SK-N-SH treated with all-trans-retinoic acid at 6 μM for 48 hours (cell line): ENCODE results near the gene CHCHD1.

Experiments
- ATAC-seq: fragments of 200-7000 bp; cut with Tn5 transposase; 3 replicates; pipeline ENCODE4 v1.9.1; 2020; ENCODE audit warnings: mild to moderate bottlenecking, moderate library complexity
- ARNTL ChIP-seq: fragments of 450-650 bp; formaldehyde crosslinking; IDR thresholded peaks from 2 replicates; pipeline ENCODE4 v1.5.0; 2020; ENCODE audit warnings: low read depth, mild to moderate bottlenecking, moderate library complexity, borderline replicate concordance
- CREB5 ChIP-seq: fragments of 250-450 bp; sonication (Bioruptor Pico); IDR thresholded peaks from 2 replicates; pipeline ENCODE4 v1.5.1; 2020; ENCODE audit warnings: low read depth, mild to moderate bottlenecking, moderate library complexity
- CSDC2 ChIP-seq: fragments of 250-450 bp; sonication (Bioruptor Pico); IDR thresholded peaks from 2 replicates; pipeline ENCODE4 v1.5.0; 2020; ENCODE audit warnings: mild to moderate bottlenecking, moderate library complexity
- CSRNP3 ChIP-seq: fragments of 250-450 bp; sonication (Bioruptor Pico); IDR thresholded peaks from 2 replicates; pipeline ENCODE4 v1.5.1; 2021; ENCODE audit warnings: mild to moderate bottlenecking, moderate library complexity
- ESRRG ChIP-seq: fragments of 250-450 bp; sonication (Bioruptor Pico); IDR thresholded peaks from 2 replicates; pipeline ENCODE4 v1.6.1; 2021; ENCODE audit warnings: mild to moderate bottlenecking
- GLIS3 ChIP-seq: fragments of 250-450 bp; sonication (Bioruptor Pico); IDR thresholded peaks from 2 replicates; pipeline ENCODE4 v1.5.0; 2020; ENCODE audit warnings: mild to moderate bottlenecking, moderate library complexity
- ISL1 ChIP-seq: fragments of 250-450 bp; sonication (Bioruptor Pico); IDR thresholded peaks from 2 replicates; pipeline ENCODE4 v2.1.2; 2022; ENCODE audit warnings: mild to moderate bottlenecking, moderate library complexity
- OSR1 ChIP-seq: fragments of 250-450 bp; sonication (Bioruptor Pico); IDR thresholded peaks from 2 replicates; pipeline ENCODE4 v1.8.0; 2022; ENCODE audit warnings: moderate library complexity, mild to moderate bottlenecking, inconsistent platforms
- PATZ1 ChIP-seq: fragments of 250-450 bp; sonication (Bioruptor Pico); IDR thresholded peaks from 2 replicates; pipeline ENCODE4 v1.8.0; 2020; ENCODE audit warnings: mild to moderate bottlenecking, moderate library complexity, borderline replicate concordance
- POU6F1 ChIP-seq: fragments of 250-450 bp; sonication (Bioruptor Pico); IDR thresholded peaks from 2 replicates; pipeline ENCODE4 v1.8.0; 2021; ENCODE audit warnings: low read depth, mild to moderate bottlenecking, moderate library complexity, borderline replicate concordance
- PPARA ChIP-seq: fragments of 250-450 bp; sonication (Bioruptor Pico); IDR thresholded peaks from 2 replicates; pipeline ENCODE4 v1.5.0; 2020; ENCODE audit warnings: mild to moderate bottlenecking, borderline replicate concordance
- RARB ChIP-seq: fragments of 250-450 bp; sonication (Bioruptor Pico); IDR thresholded peaks from 2 replicates; pipeline ENCODE4 v1.8.0; 2021; ENCODE audit warnings: mild to moderate bottlenecking, moderate library complexity
- SNAI2 ChIP-seq: fragments of 250-450 bp; sonication (Bioruptor Pico); IDR thresholded peaks from 2 replicates; pipeline ENCODE4 v1.5.0; 2020; ENCODE audit warnings: mild to moderate bottlenecking, moderate library complexity
- TCF4 ChIP-seq: fragments of 250-450 bp; sonication (Bioruptor Pico); IDR thresholded peaks from 2 replicates; pipeline ENCODE4 v1.8.0; 2021; ENCODE audit warnings: mild to moderate bottlenecking, moderate library complexity, borderline replicate concordance
- TOX ChIP-seq: fragments of 250-450 bp; sonication (Bioruptor Pico); IDR thresholded peaks from 2 replicates; pipeline ENCODE4 v1.8.0; 2021; ENCODE audit warnings: mild to moderate bottlenecking, moderate library complexity, borderline replicate concordance
- ZC3H10 ChIP-seq: fragments of 250-450 bp; sonication (Bioruptor Pico); IDR thresholded peaks from 2 replicates; pipeline ENCODE4 v1.5.1; 2021; ENCODE audit warnings: mild to moderate bottlenecking, moderate library complexity
- ZFP3 ChIP-seq: fragments of 250-450 bp; sonication (Bioruptor Pico); IDR thresholded peaks from 2 replicates; pipeline ENCODE4 v1.5.0; 2020; ENCODE audit warnings: mild to moderate bottlenecking, moderate library complexity
- ZFP30 ChIP-seq: fragments of 450-650 bp; formaldehyde crosslinking; IDR thresholded peaks from 2 replicates; pipeline ENCODE4 v1.5.0; 2022; ENCODE audit warnings: mild to moderate bottlenecking, moderate library complexity
- ZNF565 ChIP-seq: fragments of 450-650 bp; formaldehyde crosslinking; conservative IDR thresholded peaks from 2 replicates; pipeline ENCODE4 v1.5.0; 2020; ENCODE audit warnings: low read depth, mild to moderate bottlenecking, moderate library complexity
- ZNF70 ChIP-seq: fragments of 450-650 bp; formaldehyde crosslinking; IDR thresholded peaks from 2 replicates; pipeline ENCODE4 v1.5.0; 2020; ENCODE audit warnings: mild to moderate bottlenecking, moderate library complexity
- ZNF8 ChIP-seq: fragments of 450-650 bp; formaldehyde crosslinking; IDR thresholded peaks from 2 replicates; pipeline ENCODE4 v1.5.0; 2020; ENCODE audit warnings: mild to moderate bottlenecking, moderate library complexity

The CHCHD1 gene

GRCh38 chr10:73762915-73763314, 18.9 kb upstream of the CHCHD1 start:
- TF ChIP-seq CSRNP3 (no peak), ISL1 (CRISPR knock-in tag) (no peak), TOX (CRISPR knock-in tag) (no peak), OSR1 (no peak), ZNF70 (CRISPR knock-in tag) (no peak), PPARA (CRISPR knock-in tag) (no peak), GLIS3 (CRISPR knock-in tag) (no peak), POU6F1 (CRISPR knock-in tag) (no peak), PATZ1 (CRISPR knock-in tag) (no peak), CSDC2 (CRISPR knock-in tag) (no peak), TCF4 (CRISPR knock-in tag) (no peak), ARNTL (CRISPR knock-in tag) (no peak), ZFP30 (CRISPR knock-in tag) (no peak), ZNF8 (no peak), ESRRG (CRISPR knock-in tag) (no peak), CREB5 (no peak), ZFP3 (CRISPR knock-in tag) (no peak), SNAI2 (no peak), ZC3H10 (CRISPR knock-in tag) (no peak), RARB (no peak)
- peak; percentile 60 for ATAC-seq

GRCh38 chr10:73763343-73763742, 18.5 kb upstream of the CHCHD1 start:
- TF ChIP-seq ISL1 (CRISPR knock-in tag) (no peak), CSRNP3 (no peak), SNAI2 (no peak), ZC3H10 (CRISPR knock-in tag) (no peak), PPARA (CRISPR knock-in tag) (no peak), CREB5 (no peak), TOX (CRISPR knock-in tag) (no peak), CSDC2 (CRISPR knock-in tag) (no peak), ESRRG (CRISPR knock-in tag) (no peak), ZNF70 (CRISPR knock-in tag) (no peak), ZNF565 (CRISPR knock-in tag) (no peak), OSR1 (no peak), ZFP3 (CRISPR knock-in tag) (no peak), PATZ1 (CRISPR knock-in tag) (no peak)
- ATAC-seq, result no peak
